ENCODE data around the gene PCP4.

Gene PCP4

GRCh38 chr21:39924577-39925308 is 57.5 kb downstream of the PCP4 start:
- DNase-seq, result no peak

- no peak for DNase-seq
These were observed 60.2 kb downstream of the PCP4 start for GRCh38 chr21:39927304-39927886.

- DNase-seq, result no peak
These were observed 65.1 kb downstream of the PCP4 start for GRCh38 chr21:39932335-39932734.

- DNase-seq, result no peak
These were observed 67.7 kb downstream of the PCP4 start for GRCh38 chr21:39934895-39935294.

- no peak for DNase-seq
These were observed 68.5 kb downstream of the PCP4 start for GRCh38 chr21:39935716-39936115.

GRCh38 chr21:39938086-39938625 is 70.9 kb downstream of the PCP4 start:
- DNase-seq, result no peak

GRCh38 chr21:39946199-39946598 is 79.0 kb downstream of the PCP4 start:
- DNase-seq, result no peak

GRCh38 chr21:39947031-39947430 is 79.8 kb downstream of the PCP4 start:
- no peak for DNase-seq

GRCh38 chr21:39951183-39952101 is 84.2 kb downstream of the PCP4 start:
- no peak for DNase-seq

- DNase-seq, result no peak
These were observed 85.0 kb downstream of the PCP4 start for GRCh38 chr21:39952265-39952664.

- DNase-seq, result no peak
These were observed 87.3 kb downstream of the PCP4 start for GRCh38 chr21:39954570-39954969.

- DNase-seq, result no peak
These were observed 88.1 kb downstream of the PCP4 start for GRCh38 chr21:39955326-39955725.

GRCh38 chr21:39956586-39956985 is 89.3 kb downstream of the PCP4 start:
- DNase-seq, result no peak

GRCh38 chr21:39958731-39959130 is 91.5 kb downstream of the PCP4 start:
- no peak for DNase-seq

GRCh38 chr21:39961251-39961650 is 94.0 kb downstream of the PCP4 start:
- no peak for DNase-seq

GRCh38 chr21:39965026-39965425 is 97.8 kb downstream of the PCP4 start:
- DNase-seq, result no peak

- no peak for DNase-seq
These were observed 99.5 kb downstream of the PCP4 start for GRCh38 chr21:39966786-39967185.

GRCh38 chr21:39968010-39968409 is 100.8 kb downstream of the PCP4 start:
- DNase-seq, result no peak

- no peak for DNase-seq
These were observed 102.6 kb downstream of the PCP4 start for GRCh38 chr21:39969691-39970364.

- DNase-seq, result no peak
These were observed 104.7 kb downstream of the PCP4 start for GRCh38 chr21:39971956-39972355.

GRCh38 chr21:39972471-39972870 is 105.2 kb downstream of the PCP4 start:
- DNase-seq, result no peak

GRCh38 chr21:39972976-39973770 is 105.9 kb downstream of the PCP4 start:
- DNase-seq, result no peak

All from cortex of kidney (tissue), 1 donor.